Subcutaneous adipose tissue (tissue), 4 donors: ENCODE measurements around the gene MAGI2. TPM values are rescaled to one million over a fixed set of nuclear protein-coding genes. Genes with fewer than 3 reads are reported as not detected.

Experiments used
- total RNA-seq, 4 donors: library from RNA; depleted of rRNA; stranded (reverse); fragments of >200 nt; gene quantifications; one replicate each; pipeline ENCODE4 v1.1.0, GENCODE V29; 2016
- TF ChIP-seq, protein P1 (sequence below): fragments of 450-650 bp; IDR thresholded peaks from one replicate; pipeline ENCODE4 v1.5.1; 2016; ENCODE audit warnings: low read depth, mild to moderate bottlenecking, control low read depth, antibody characterized with exemption, moderate library complexity

MAGI2 gene
- total RNA-seq, 4 donors from 2014 or later, result 13.7 to 22.9 (median 17.7) TPM

DNA sequence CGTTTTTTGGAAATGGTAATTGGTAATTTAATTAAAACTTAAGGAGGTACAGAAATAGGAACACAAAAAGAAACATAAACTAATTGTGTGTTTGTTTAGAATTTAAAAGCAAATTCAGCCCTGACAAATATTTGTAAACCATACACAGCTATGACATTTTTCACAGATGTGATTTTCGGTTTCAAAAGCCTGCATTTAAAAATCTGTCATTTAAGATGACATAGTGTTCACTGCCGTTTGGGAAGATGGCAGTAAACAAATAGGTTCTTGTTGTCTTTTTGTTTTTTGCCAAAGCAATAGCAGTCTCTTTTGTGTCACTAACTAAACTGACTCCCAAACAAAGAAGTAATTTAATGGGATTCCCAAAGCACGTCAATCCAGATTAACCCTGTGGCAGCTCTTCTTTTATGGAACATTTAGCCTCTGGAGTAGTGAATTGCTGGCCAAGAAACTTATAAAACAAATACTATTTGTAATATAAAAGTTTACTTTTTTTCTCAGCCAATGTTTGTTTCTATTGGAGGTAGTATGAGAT lies 957.3 kb downstream of the MAGI2 start:
- TF ChIP-seq, protein P1, sequence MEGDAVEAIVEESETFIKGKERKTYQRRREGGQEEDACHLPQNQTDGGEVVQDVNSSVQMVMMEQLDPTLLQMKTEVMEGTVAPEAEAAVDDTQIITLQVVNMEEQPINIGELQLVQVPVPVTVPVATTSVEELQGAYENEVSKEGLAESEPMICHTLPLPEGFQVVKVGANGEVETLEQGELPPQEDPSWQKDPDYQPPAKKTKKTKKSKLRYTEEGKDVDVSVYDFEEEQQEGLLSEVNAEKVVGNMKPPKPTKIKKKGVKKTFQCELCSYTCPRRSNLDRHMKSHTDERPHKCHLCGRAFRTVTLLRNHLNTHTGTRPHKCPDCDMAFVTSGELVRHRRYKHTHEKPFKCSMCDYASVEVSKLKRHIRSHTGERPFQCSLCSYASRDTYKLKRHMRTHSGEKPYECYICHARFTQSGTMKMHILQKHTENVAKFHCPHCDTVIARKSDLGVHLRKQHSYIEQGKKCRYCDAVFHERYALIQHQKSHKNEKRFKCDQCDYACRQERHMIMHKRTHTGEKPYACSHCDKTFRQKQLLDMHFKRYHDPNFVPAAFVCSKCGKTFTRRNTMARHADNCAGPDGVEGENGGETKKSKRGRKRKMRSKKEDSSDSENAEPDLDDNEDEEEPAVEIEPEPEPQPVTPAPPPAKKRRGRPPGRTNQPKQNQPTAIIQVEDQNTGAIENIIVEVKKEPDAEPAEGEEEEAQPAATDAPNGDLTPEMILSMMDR, result no peak

DNA sequence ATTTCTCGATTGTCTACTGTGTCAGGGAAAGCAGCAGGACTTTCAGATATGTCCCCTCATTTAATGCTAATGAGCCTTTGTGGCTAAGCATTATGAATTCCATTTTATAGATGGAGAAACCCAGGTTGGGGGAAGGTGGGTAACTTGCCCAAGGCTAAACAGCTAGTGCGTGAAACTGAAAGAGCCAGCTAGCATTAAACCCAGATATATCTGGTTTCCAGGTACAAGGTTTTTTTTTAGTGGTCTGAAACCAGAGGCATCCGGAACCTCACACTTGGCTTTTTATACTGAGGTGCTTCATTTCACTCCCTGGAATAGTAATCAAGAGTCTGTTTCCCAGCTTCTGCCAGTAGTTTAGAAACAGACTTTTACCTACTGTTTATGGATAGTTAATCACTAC lies 960.1 kb downstream of the MAGI2 start:
- TF ChIP-seq, protein P1, result no peak

DNA sequence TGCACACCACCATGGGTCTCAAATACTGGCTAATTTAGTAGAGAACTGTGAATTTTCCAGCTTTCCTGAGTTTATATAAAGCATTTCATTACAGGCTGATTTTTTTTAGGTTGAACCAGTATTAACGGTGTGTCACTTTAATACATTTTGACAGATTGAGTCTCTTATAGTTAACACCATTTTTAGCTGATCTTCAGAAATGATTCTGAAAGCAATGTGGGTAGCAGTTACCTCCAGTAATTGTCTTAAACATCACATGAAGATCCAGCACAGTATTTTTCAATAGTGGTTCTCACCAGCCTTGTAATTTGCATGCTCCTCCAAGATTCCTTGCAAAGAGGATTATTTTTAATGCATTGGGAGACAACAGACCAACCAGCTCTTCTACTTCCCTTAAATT lies 961.3 kb downstream of the MAGI2 start:
- TF ChIP-seq, protein P1, result no peak

DNA sequence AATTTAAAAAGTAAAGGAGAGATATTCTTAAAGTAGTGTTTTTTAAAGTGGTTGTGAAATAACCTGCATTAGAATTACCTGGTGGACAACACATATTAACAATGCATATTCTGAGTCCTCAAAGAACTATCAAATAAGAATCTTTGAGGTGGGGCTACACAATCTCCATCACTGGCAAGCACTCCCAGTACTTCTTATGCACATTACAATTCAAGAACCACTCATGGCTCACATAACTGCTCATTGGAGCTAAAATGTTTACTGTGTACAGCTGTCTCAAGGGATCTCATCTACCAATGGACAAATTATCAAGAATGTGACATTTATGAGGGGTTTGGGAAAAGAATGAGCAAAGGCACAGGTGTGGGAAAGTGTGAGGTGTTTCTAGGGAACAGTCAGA lies 962.9 kb downstream of the MAGI2 start:
- TF ChIP-seq, protein P1, result no peak

DNA sequence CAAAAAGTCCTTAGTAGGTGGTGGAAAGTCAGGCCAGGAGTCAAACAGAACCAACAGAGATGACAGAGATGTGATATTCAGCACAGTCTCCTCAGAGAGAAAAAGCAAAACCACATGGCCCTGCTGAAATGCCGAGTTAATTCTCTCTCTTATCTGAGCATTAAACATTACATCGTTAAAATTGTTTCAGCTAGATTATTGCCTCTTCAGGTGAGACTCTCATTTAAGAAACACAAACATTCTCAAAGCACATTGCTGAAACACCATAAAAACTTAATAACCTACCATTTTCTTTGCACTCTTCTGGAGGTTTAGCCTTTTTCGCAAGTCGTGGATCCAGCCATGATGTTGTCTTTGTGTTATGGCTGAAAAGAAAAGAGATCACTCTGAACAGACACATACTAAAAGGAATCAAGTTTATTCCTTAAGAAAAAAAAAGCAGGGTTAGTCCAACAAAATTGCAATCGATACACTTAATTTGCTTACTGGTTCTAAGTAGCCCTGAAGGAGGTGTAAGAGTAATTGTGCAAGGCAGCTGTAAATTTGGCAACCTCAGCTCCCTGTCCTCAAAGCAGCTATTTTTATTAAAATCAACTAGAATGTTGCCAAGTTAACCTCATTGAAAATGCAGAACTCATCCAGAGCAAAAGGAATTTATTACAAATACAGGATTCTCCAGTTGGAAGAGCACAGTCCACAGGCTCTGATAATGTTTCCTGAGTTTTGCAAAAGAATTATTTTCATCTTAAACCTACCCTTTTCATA lies 963.8 kb downstream of the MAGI2 start:
- TF ChIP-seq, protein P1, result no peak

DNA sequence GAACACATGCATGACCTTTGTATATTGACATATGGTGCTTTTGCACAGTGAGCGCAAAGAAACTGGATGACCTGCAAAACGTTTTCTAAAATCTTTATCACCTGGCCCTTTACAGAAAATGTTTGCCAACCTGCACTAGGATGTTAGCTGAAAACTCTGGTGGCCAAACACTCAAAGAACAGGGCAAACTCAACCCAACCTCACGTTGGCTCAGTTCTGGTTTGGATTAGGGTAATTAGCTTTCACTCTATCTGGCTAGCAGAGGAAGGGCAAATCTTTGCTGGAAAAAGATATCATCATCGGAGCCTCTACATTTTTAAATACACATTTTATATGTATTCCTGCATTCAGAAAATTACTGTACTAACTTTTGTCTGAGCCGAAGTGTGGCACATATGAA lies 966.0 kb downstream of the MAGI2 start:
- TF ChIP-seq, protein P1, result no peak

DNA sequence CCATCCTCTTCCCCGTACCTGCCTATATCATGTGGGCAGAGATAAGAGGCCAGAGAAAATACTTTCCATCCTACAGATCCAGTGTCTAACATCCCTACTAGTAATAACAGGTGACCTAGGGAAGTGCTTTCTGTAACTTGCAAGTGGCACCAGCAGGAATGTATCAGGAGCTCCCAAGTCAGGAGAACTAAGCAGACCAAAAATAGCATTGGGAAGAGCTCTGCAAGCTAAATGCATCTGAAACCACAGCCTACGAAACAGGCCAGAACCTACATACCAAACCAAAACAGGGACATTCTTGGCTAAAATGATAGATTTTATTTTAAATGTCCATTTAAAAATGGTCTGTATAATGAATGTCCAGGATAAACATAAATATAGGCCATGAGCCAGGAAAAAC lies 974.1 kb downstream of the MAGI2 start:
- TF ChIP-seq, protein P1, result no peak
